ENCODE data around the gene HNRNPH2.

Gene HNRNPH2, protein sequence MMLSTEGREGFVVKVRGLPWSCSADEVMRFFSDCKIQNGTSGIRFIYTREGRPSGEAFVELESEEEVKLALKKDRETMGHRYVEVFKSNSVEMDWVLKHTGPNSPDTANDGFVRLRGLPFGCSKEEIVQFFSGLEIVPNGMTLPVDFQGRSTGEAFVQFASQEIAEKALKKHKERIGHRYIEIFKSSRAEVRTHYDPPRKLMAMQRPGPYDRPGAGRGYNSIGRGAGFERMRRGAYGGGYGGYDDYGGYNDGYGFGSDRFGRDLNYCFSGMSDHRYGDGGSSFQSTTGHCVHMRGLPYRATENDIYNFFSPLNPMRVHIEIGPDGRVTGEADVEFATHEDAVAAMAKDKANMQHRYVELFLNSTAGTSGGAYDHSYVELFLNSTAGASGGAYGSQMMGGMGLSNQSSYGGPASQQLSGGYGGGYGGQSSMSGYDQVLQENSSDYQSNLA

DNA sequence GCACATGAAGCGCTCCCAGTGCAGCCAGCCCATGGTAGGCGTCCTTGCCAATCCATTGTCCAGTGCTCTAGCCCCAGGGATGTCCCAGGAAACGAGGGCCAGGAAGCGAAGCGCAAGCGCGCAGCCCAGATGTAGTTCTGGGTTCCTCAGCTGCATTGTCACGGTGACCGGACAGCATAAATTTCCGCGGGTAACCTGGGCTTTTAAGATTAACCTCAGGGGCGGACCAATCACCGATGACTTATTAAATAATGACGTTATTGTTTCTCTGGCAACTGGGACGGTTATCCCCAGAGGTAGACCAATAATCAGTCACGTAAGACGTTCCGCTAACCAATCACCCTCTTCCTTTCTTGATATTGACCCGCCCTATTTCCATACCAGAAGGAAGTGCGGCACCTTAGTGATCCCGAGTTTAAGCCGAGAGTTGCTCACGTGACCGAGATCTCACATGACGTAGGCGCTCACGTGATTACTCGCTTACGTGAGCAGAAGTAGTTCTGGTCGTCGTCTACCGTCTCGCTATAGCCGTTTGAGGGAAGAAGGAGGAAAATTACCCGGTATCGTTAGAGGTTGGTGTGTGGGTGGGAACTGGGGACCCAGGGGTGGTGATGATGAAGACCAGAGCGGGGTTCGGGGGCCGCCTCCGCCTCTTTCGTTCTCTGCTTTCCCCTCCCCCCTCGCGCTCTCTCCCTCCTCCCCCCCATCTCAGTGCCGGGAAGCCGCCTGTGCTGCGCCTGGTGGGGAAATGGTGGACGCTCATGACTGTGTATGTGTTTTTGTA, at the start of gene HNRNPH2, which contains the start of gene GLA:
Gene HNRNPH2 (plus strand): TSS at position 475 of the 784 bp plus-strand sequence. CDS start 3,767 bp downstream, outside the sequence.
Gene GLA (minus strand): TSS at position 178 of the 784 bp plus-strand sequence. CDS start 22 bp downstream, at position 156.
- DNase-seq: peak; percentile 85

- no peak for DNase-seq
These were observed 48.1 kb upstream of the HNRNPH2 start for GRCh38 chrX:101359966-101360365.

- no peak for DNase-seq
These were observed 47.6 kb upstream of the HNRNPH2 start for GRCh38 chrX:101360390-101360789.

- no peak for DNase-seq
These were observed 45.9 kb upstream of the HNRNPH2 start for GRCh38 chrX:101362116-101362515.

GRCh38 chrX:101362757-101363156, 45.3 kb upstream of the HNRNPH2 start:
- DNase-seq: no peak

GRCh38 chrX:101365301-101365795, 42.7 kb upstream of the HNRNPH2 start:
- DNase-seq: no peak

DNA sequence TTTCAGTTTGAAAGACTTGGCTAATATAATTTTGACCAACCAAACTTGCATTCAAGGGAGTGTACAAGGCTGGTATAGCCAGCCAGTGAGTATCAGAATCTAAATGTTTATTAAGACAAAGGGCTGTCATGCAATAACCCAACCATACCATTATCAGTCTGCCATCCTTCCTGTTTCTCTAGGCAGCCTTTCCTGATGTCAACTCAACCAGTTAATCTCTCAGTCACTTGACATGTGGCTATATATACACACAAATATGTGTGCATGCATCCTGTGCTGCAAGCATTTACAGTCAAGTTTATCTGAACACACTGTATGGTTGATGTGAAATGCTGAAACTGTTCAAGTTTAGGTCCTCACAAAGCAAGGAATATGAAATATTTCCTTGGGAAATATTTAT, 39.2 kb upstream of the HNRNPH2 start:
- no peak for DNase-seq

GRCh38 chrX:101369687-101370086, 38.3 kb upstream of the HNRNPH2 start:
- DNase-seq: no peak

- DNase-seq: no peak
These were observed 37.0 kb upstream of the HNRNPH2 start for GRCh38 chrX:101370888-101371504.

DNA sequence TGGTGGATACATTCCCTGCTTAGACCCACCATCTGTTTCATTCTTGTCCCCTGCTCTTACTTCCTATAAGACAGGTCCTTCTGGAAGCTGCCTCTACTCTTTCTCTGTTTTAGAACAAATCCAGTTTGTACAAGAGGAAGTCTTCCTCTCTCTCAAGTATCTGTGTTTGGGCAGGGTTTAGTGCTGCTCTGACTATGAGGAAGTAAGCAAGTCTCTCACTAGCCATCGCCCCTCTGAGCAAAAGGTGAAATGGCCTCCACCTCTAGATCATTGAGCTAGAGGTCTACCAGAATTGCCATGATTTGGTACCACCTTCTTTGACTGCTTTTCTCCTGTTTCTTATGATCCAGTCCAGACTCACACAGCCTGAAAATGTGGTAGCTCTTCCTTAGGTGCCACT, 30.5 kb upstream of the HNRNPH2 start:
- no peak for DNase-seq

DNA sequence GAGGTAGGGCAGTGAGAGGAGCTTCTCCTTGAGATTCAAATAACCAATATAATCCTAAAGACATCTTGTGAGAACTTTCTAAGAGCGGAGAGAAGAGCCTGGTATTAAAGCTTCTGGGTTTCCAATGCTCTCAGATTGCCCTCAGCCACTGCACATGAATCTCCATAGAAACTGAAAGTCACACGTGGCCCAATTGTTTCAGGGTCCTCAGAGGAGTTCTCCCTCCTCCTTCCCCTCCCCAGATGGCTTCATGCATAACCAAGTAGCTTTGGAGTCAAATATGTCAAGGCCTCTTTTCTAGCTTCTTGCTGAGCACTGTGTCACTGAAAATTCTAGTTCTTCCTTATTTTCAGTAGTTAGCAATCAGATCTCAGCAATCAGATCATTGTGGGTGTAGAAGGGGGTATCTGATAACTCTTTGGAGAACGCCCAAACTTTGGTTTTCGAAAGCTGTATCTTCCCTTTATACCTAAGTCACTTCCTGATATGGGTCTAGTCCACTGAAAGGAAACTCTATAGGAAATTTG, 24.3 kb upstream of the HNRNPH2 start:
- no peak for DNase-seq

GRCh38 chrX:101385026-101385684, 22.9 kb upstream of the HNRNPH2 start:
- DNase-seq: no peak

GRCh38 chrX:101385795-101386541, 22.1 kb upstream of the HNRNPH2 start, which contains the start of gene BTK:
Gene BTK, minus strand, starts transcription at chrX:101386191. Its CDS starts 10,907 bp downstream, at chrX:101375284.
- DNase-seq: no peak

GRCh38 chrX:101386542-101386885, 21.5 kb upstream of the HNRNPH2 start:
- DNase-seq: no peak

DNA sequence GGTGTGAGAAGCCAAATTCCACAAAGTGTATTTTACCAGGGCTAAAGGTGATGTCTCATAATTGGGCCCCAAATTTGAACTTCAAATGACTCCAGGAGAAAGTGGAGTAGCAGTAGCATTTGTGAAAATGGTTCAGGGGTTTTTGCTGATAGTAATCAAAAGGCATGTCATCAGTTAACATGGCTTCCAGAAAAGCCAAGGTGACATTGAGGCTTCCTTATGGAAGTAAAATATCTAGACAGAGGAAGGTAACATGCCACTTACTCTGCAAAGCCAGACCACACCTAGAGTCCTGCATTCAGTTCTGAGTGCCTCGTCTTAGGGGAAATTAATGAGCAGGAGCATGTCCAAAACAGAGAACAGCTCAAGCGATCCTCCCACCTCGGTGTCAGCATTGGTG, 19.4 kb upstream of the HNRNPH2 start:
- DNase-seq: no peak

DNA sequence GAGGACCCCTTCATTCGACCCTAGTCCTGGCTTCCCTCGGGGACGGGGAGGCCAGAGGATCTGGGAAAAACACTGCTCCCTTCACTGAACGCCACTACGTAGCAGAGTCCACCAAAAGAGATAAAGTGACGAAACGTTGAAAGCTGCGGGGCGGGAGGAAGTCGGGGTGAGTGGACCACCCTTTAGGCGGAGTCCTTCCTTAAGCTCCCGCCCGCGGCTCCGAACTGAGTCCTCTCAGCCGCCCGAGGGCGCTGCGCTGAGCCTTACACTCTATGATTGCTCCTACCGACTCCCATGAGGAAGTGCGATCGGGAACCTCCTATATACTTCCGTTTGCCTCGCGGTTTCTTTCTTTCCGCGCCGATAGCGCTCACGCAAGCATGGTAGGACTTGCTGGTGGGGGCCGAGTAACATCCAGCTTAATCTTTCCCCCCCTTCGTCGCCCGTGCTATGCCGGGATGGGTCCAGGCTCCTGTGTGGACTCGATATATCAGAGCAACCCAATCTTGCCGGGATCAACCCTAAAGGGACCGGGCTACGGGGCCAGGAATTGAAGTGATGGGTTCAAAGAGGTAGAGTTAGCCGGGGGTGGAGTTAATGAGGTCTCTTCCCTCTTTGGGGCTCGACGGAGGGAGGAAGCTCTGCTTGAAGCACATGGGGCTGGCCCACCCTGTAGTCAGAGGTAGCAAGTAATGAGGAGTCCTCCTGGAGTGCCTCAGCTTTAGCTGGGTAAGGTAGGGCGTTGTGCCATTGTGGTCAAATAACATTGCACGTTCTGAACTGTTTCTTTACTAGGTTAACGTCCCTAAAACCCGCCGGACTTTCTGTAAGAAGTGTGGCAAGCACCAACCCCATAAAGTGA, 17.1 kb upstream of the HNRNPH2 start, which contains the start of gene RPL36A:
Gene RPL36A (plus strand): TSS at position 348 of the 862 bp plus-strand sequence. CDS start 33 bp downstream, at position 381.
- DNase-seq: peak; percentile 81

- no peak for DNase-seq
These were observed 16.2 kb upstream of the HNRNPH2 start for GRCh38 chrX:101391831-101392230.

GRCh38 chrX:101393530-101394305, 14.3 kb upstream of the HNRNPH2 start:
- DNase-seq: no peak

- DNase-seq: no peak
These were observed 13.7 kb upstream of the HNRNPH2 start for GRCh38 chrX:101394372-101394771.
